ENCODE data around the gene AXL. TPM values are rescaled to one million over a fixed set of nuclear protein-coding genes. Genes with fewer than 3 reads are reported as not detected.
A peak's percentile ranks its signal among the peaks of the same experiment; 100 is the strongest.

Gene AXL
- total RNA-seq, 2 donors from 2014 or later, result 27.3 to 81.4 TPM

GRCh38 chr19:41307954-41308449, 89.0 kb downstream of the AXL start:
- no peak for DNase-seq (ENCODE audit: low spot score)
- peaks cover 0 to 45% of the 10 kb centered on the region in 2 donors for H3K4me1 ChIP-seq
- peaks cover 47% of the 10 kb centered on the region for H3K36me3 ChIP-seq
- H3K4me3 ChIP-seq, result no peak overlapping the region
- H3K27me3 ChIP-seq, result no peaks in the 10 kb centered on the region
- TF ChIP-seq CTCF (IDR thresholded peaks at IDR 0.05), result no peak
- H3K27ac ChIP-seq, result peak overlapping the region; percentile 96 to 98
- no peaks in the 10 kb centered on the region for H3K9me3 ChIP-seq

GRCh38 chr19:41308450-41309179, 89.6 kb downstream of the AXL start:
- peaks cover 47% of the 10 kb centered on the region for H3K36me3 ChIP-seq
- DNase-seq (ENCODE audit: low spot score), result peak; percentile 97
- peak overlapping the region in 1 of 2 donors; percentile 73 for H3K4me3 ChIP-seq
- no peaks in the 10 kb centered on the region for H3K27me3 ChIP-seq
- H3K9me3 ChIP-seq, result no peaks in the 10 kb centered on the region
- peak; percentile 92 to 97 for TF ChIP-seq CTCF (IDR thresholded peaks at IDR 0.05)
- peak overlapping the region; percentile 96 to 98 for H3K27ac ChIP-seq
- H3K4me1 ChIP-seq, result peaks cover 0 to 42% of the 10 kb centered on the region in 2 donors

- peak overlapping the region; percentile 96 to 98 for H3K27ac ChIP-seq
- peaks cover 0 to 37% of the 10 kb centered on the region in 2 donors for H3K4me1 ChIP-seq
- peaks cover 45% of the 10 kb centered on the region for H3K36me3 ChIP-seq
- peak overlapping the region; percentile 73 to 89 for H3K4me3 ChIP-seq
- H3K27me3 ChIP-seq, result no peaks in the 10 kb centered on the region
- no peak for TF ChIP-seq CTCF (IDR thresholded peaks at IDR 0.05)
- no peaks in the 10 kb centered on the region for H3K9me3 ChIP-seq
- no peak for DNase-seq (ENCODE audit: low spot score)
These were observed 90.4 kb downstream of the AXL start for GRCh38 chr19:41309180-41310032.

- Histone ChIP-seq H3K36me3 (peaks cover 43% of the 10 kb centered on the region), H3K27ac (peak within 1 kb of the TSS; percentile 96 to 98), H3K4me3 (peak within 1 kb of the TSS; percentile 73 to 89), H3K9me3 (no peaks in the 10 kb centered on the region), H3K4me1 (peaks cover 0 to 37% of the 10 kb centered on the region in 2 donors), H3K27me3 (no peaks in the 10 kb centered on the region)
- peak; percentile 84 for DNase-seq (ENCODE audit: low spot score)
- TF ChIP-seq CTCF (IDR thresholded peaks at IDR 0.05), result peak in 1 of 2 donors; percentile 11
These were observed 91.2 kb downstream of the AXL start, which contains the start of gene CCDC97 for GRCh38 chr19:41310033-41310831. Gene CCDC97 (plus strand): TSS chr19:41310172. CDS start chr19:41310311, 139 bp downstream.

- H3K27me3 ChIP-seq, result no peaks in the 10 kb centered on the region
- peak overlapping the region; percentile 73 to 89 for H3K4me3 ChIP-seq
- H3K9me3 ChIP-seq, result no peaks in the 10 kb centered on the region
- no peak for DNase-seq (ENCODE audit: low spot score)
- H3K4me1 ChIP-seq, result peaks cover 0 to 37% of the 10 kb centered on the region in 2 donors
- H3K36me3 ChIP-seq, result peaks cover 43% of the 10 kb centered on the region
- TF ChIP-seq CTCF (IDR thresholded peaks at IDR 0.05), result no peak
- H3K27ac ChIP-seq, result peak overlapping the region; percentile 96 to 98
These were observed 92.0 kb downstream of the AXL start for GRCh38 chr19:41311072-41311471.
